Retinal pigment epithelial cell (primary cell): ENCODE results near the gene TXNDC15.

Experiments
- DNase-seq: peaks from one replicate; pipeline ENCODE4 v3.0.0-alpha.2; 2010; ENCODE audit warnings: low read depth
- H3K4me3 ChIP-seq: 2 replicates; pipeline ENCODE4 v1.5.1; 2011; ENCODE audit warnings: mild to moderate bottlenecking, low read length, control low read depth, moderate library complexity
- TF ChIP-seq, protein P1 (sequence below): conservative IDR thresholded peaks from 2 replicates; pipeline ENCODE4 v1.5.1; 2011; ENCODE audit warnings: low read depth, low read length, control low read depth, inconsistent platforms

The TXNDC15 gene

GRCh38 chr5:134935711-134936602, 61.8 kb downstream of the TXNDC15 start:
- DNase-seq, result no peak
- TF ChIP-seq, protein P1, sequence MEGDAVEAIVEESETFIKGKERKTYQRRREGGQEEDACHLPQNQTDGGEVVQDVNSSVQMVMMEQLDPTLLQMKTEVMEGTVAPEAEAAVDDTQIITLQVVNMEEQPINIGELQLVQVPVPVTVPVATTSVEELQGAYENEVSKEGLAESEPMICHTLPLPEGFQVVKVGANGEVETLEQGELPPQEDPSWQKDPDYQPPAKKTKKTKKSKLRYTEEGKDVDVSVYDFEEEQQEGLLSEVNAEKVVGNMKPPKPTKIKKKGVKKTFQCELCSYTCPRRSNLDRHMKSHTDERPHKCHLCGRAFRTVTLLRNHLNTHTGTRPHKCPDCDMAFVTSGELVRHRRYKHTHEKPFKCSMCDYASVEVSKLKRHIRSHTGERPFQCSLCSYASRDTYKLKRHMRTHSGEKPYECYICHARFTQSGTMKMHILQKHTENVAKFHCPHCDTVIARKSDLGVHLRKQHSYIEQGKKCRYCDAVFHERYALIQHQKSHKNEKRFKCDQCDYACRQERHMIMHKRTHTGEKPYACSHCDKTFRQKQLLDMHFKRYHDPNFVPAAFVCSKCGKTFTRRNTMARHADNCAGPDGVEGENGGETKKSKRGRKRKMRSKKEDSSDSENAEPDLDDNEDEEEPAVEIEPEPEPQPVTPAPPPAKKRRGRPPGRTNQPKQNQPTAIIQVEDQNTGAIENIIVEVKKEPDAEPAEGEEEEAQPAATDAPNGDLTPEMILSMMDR, result no peak
- H3K4me3 ChIP-seq, result no peak overlapping the region

- DNase-seq, result no peak
- TF ChIP-seq, protein P1, result no peak
- H3K4me3 ChIP-seq, result no peak overlapping the region
These were observed 63.4 kb downstream of the TXNDC15 start for GRCh38 chr5:134937526-134937925.

GRCh38 chr5:134938030-134938429, 63.9 kb downstream of the TXNDC15 start:
- TF ChIP-seq, protein P1, result no peak

GRCh38 chr5:134939500-134939899, 65.3 kb downstream of the TXNDC15 start:
- DNase-seq, result no peak

More at GRCh38 chr5:134938030-134938429, 63.9 kb downstream of the TXNDC15 start:
- DNase-seq, result no peak
- no peak overlapping the region for H3K4me3 ChIP-seq

DNA sequence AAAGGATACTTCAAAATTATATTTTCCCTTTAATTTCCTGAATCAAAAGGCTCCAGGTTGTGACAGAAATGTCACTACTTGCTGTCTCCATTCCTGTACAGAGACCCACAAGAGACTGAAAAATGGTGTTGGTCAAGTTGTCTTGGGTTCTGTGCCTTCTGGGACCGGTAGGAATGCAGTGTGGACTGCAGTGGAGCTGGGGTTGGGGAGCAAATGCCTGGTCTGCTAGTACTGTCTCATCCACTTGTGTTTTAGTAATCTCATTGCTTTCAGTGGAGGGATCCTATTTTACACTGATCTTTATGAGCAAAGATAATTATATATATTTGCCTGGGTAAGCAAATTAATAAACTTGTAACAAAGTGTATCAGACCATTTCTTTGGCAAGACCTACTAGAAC, 69.4 kb downstream of the TXNDC15 start:
- no peak overlapping the region for H3K4me3 ChIP-seq
- TF ChIP-seq, protein P1, result no peak
- DNase-seq, result no peak

More at GRCh38 chr5:134939500-134939899, 65.3 kb downstream of the TXNDC15 start:
- H3K4me3 ChIP-seq, result no peak overlapping the region
- TF ChIP-seq, protein P1, result no peak

DNA sequence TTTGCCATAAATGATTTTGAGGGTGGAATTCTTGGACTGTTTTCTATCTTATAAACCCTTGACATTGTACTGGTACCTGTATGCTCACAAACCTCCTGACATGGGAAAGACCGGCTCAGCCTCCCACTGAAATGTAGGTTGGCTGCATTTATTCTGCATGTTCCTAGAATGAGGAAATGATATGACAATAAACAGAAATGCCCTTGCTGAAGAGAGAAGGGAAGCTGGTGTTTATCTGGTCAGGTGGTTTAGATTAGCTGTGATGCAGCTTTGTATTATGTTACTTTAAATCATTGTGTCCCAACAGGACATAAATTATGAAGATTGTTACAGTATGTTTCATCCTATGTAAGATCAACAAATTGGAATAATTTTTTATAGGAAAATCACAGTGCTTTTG, 70.5 kb downstream of the TXNDC15 start:
- DNase-seq, result no peak
- TF ChIP-seq, protein P1, result no peak

DNA sequence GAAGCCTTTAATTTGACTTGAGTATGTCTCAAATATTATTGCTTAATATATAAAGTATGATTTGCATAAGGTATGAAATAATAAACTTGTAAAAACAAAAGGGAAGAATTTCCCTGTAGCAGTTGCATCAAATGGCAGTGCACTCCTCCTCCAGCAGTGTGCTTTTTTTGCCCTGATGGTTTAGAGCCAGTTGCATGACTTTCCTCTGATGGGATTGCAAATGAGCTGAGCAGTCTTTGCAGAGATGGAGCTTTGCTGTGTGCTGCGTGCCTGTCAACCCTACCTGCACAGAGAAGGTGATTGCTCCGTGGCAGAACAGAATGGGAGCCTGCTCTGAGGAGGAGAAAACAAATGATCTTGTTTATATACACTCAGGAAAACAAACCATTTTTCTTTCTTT, 70.9 kb downstream of the TXNDC15 start:
- no peak overlapping the region for H3K4me3 ChIP-seq
- TF ChIP-seq, protein P1, result no peak
- no peak for DNase-seq

More for the DNA sequence above, 70.5 kb downstream of the TXNDC15 start:
- no peak overlapping the region for H3K4me3 ChIP-seq
